H54 (cell line): Measurements from ENCODE around the gene LMCD1.

Experiments used
- DNase-seq: peaks from one replicate; pipeline ENCODE4 v3.0.0; 2011; ENCODE audit warnings: low spot score, mixed read lengths; ENCODE audit not compliant: insufficient read length
- FAIRE-seq: peaks from 3 replicates; lab custom pipeline; 2011; peaks lifted over from hg19 to GRCh38; lab: Jason Lieb, UNC
- POLR2A ChIP-seq: IDR thresholded peaks from 2 replicates; pipeline ENCODE4 v1.6.1; 2011; ENCODE audit warnings: low read depth, mild to moderate bottlenecking, low read length

The LMCD1 gene

GRCh38 chr3:8559351-8559750, 57.7 kb downstream of the LMCD1 start:
- FAIRE-seq (no peak), DNase-seq (no peak)
- no peak for TF ChIP-seq POLR2A

DNA sequence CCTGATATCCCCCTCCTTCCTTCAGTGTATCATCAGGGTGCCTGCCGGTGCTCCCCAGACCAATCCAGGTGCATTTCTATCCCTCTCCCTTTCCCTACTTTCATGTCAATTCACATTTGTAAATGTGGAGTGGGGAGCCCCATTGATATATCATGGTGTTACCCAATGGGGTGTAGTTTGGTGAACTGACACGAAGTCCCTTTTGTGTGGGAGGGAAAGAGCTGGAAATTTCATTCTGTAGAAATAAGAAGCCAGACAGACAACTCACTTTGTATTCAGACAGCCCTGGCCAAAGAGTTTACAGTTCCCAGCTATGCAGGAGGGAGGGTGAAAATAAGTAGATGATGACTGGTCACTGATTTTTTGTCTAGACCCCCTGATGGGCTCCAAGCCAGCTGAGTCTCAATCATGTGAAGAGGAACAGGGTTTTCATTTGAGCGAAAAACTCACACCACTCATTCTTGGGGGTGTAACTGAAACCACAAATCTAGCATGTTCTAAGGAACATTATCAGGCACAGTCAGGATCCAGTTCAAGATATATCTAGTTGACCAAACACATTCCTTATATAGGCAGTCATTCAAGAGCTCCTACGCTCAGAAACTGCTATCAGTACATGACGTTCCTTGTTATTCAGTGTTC, 58.9 kb downstream of the LMCD1 start:
- DNase-seq (no peak), FAIRE-seq (no peak)
- TF ChIP-seq POLR2A = no peak

DNA sequence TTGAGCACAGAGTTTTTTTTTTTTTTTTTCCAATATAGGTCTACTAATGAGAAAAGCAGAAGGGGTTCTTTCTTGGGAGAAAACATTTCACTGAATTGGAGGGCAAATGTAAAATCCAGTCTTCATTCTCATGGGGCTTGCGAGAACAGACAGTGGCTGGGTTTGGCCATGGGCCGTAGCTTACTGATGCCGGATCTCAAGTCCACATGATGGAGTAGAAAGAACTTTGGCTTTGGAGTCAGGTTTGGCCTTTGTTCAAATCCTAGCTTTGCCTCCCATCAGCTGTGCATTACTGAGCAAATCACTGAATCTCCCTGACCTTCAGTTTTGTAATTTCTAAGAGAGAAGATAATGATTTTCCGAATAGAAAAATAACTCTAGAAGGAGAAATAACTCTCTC, 59.7 kb downstream of the LMCD1 start:
- FAIRE-seq (no peak), DNase-seq (no peak)
- no peak for TF ChIP-seq POLR2A

- TF ChIP-seq POLR2A = no peak
- DNase-seq (no peak), FAIRE-seq (no peak)
These were observed 60.5 kb downstream of the LMCD1 start for GRCh38 chr3:8562081-8562595.

DNA sequence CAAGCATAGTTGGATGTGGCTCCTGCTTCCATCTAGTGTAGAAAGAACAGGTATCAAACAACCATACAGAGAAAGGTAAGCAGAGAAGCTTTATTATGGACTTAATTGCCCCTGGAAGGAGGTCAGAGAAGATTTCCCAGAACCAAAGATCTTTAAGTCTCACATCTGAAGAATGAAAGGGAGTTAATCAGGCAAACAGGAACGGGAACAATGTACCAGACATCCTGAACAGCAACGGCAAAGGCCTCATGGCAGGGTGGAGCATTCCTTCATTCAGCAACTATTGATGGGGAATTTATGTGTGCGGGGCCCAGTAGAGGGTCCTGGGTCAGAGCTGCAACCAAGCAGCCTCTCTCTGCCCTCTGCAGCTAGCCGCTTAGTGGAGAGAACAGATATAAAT, 61.5 kb downstream of the LMCD1 start:
- FAIRE-seq (no peak), DNase-seq (no peak)
- TF ChIP-seq POLR2A = no peak

DNA sequence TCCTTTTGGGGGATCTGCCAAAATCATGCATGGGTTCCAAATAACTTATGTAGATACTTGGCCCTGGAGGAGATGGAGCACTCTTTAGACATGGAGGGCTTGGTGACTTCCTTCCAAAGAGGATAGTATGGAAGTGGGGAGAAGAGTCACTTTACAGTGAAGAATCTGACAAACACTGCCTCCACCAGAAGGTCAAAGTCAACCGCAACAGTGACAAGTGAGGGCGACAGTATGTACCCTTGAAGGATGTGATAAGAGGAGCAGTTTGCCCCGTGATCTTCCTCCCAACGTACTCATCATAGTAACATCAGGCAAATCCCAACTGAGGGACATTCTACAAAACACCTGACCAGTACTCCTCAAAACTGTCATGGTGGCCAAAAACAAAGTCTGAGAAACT, 62.0 kb downstream of the LMCD1 start:
- no peak for TF ChIP-seq POLR2A
- no peak for FAIRE-seq
- no peak for DNase-seq

DNA sequence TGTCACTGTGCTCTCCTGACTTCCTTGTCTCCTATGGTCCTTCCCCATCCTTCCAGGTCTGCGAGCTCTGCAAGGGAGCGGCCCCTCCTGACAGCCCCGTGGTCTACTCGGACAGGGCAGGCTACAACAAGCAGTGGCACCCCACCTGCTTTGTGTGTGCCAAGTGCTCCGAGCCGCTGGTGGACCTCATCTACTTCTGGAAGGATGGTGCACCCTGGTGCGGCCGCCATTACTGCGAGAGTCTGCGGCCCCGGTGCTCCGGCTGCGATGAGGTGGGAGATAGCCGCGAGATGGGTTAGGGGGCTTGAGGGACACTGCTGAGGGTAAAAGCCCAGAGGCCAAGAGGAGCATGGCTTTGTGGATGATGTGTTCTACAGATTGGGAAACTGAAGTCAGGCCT, 63.8 kb downstream of the LMCD1 start:
- FAIRE-seq = no peak
- TF ChIP-seq POLR2A = no peak

GRCh38 chr3:8567784-8568575, 66.4 kb downstream of the LMCD1 start:
- FAIRE-seq = no peak
- no peak for DNase-seq
- TF ChIP-seq POLR2A = no peak

More for the DNA sequence above, 63.8 kb downstream of the LMCD1 start:
- DNase-seq = no peak

GRCh38 chr3:8571256-8571655, 69.6 kb downstream of the LMCD1 start:
- no peak for DNase-seq
- TF ChIP-seq POLR2A = no peak
- no peak for FAIRE-seq

- FAIRE-seq = no peak
- TF ChIP-seq POLR2A = no peak
- DNase-seq = no peak
These were observed 71.8 kb downstream of the LMCD1 start for GRCh38 chr3:8573342-8573926.

- no peak for TF ChIP-seq POLR2A
- FAIRE-seq = no peak
- no peak for DNase-seq
These were observed 72.5 kb downstream of the LMCD1 start for GRCh38 chr3:8574040-8574669.

DNA sequence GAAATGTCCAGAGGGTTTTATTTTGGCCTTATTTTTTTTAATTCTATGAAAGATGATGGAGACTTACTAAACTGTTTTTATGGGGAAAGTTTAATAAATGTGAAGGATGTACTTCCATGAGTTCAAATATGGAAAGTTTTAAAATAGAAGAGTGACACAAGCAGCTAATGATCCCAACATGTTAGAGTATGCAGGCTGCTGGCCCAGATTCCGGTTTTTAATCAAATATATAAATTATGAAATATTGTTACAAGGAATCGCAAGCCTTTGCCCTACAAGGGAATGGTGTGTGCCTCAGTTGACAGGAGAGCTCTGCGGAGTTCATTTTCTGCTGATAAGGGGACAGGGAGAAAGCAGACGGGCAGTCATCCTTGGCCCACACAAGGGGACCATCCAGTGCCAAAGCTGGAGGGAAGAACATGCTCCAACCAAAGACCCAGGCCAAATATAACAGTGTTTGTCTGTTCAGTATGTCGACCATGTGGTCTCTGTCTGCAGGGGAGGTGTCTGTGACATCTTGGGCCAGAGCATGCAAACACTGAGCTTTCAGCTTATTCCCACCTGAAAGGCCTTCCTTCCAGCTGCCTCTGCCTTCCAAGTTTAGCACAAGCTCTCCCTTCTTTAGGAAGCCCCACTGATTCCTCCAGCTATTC, 73.2 kb downstream of the LMCD1 start:
- DNase-seq (no peak), FAIRE-seq (no peak)
- TF ChIP-seq POLR2A = no peak

DNA sequence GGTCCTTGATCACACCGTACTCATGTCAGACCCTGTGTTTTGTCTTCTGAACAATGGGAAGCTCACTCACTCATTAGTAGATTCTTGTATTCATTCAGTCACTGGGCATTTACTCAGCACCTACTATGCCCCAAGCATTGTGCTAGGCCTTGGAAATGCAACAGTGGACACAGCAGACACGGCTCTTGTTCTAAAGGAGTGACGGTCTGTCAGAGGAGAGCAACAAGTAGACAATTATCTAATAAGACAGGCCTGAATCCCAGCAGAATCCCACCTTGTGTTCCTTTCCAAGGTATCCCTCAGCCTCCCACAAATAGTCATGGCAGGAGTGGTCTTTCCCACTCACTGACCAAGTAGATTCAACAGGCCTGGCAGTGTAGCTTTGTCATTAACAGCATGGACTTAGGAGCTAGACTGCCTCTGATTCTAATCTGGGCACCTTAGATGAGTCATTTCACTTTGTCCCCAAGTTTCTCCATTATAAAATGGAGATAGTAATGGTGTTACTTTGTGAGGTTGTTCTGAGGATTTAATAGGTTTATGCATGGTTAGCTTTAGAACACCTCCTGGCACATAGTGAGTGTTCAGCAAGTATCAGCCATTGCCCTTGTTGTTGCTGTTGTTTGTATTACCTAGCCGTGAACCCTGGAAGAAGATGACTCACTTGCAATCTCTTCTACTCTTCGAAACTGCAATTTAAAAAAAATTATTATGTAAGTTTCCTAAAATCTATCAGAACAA, 73.9 kb downstream of the LMCD1 start:
- no peak for DNase-seq
- no peak for FAIRE-seq
- TF ChIP-seq POLR2A = no peak
